ENCODE measurements around the gene FAM117B.

DNA sequence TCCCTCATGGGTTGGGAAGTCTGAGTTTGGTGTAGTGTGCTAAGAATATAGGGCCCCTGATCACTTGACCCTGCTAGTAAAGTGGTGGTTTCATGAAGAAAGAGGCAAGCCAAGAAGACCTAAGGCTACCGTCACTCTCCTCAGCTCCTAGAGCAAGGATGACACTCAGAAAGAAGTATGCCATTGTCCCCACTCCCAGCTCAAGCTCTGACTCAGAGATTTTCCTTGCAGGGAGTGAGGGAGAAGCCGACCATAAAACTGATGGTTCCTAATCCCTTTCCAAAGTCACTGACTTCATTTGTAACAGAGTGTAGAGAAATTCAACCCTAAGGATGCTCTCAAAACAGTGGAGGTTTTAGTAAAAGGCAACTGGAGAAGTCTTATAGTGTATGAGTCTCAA lies 155.9 kb downstream of the FAM117B start:
- no peak for TF ChIP-seq POLR2A (IDR thresholded peaks at IDR 0.05; ENCODE audit: low read depth, low read length)
- TF ChIP-seq POLR2AphosphoS5 (IDR thresholded peaks at IDR 0.05; ENCODE audit: low read depth, low read length): no peak
